GM12878 (cell line): ENCODE results near the gene KLHL26. TPM values are rescaled to one million over a fixed set of nuclear protein-coding genes. Genes with fewer than 3 reads are reported as not detected.

Source experiments
- BRCA1 ChIP-seq: IDR thresholded peaks from 2 replicates; pipeline ENCODE4 v1.6.1; 2011; ENCODE audit warnings: low read depth, low read length, improper control_type of control experiment
- E4F1 ChIP-seq: fragments of 450-650 bp; IDR thresholded peaks from 2 replicates; pipeline ENCODE4 v1.6.1; 2018; ENCODE audit warnings: borderline replicate concordance, mild to moderate bottlenecking; ENCODE audit not compliant: partially characterized antibody
- HDAC2 ChIP-seq: fragments of 200-600 bp; sonication (generic); IDR thresholded peaks from 2 replicates; pipeline ENCODE4 v1.6.1; 2017
- HDAC6 ChIP-seq: fragments of 200-600 bp; sonication (generic); IDR thresholded peaks from one replicate; pipeline ENCODE4 v1.8.0; 2017; ENCODE audit warnings: antibody characterized with exemption; ENCODE audit not compliant: unreplicated experiment
- IKZF1 ChIP-seq: fragments of 450-650 bp; conservative IDR thresholded peaks from 2 replicates; pipeline ENCODE4 v1.6.1; 2017; ENCODE audit warnings: antibody characterized with exemption, mild to moderate bottlenecking
- MEF2A ChIP-seq: IDR thresholded peaks from 2 replicates; pipeline ENCODE4 v1.6.1; 2011; ENCODE audit warnings: low read depth, mild to moderate bottlenecking, low read length, moderate library complexity; ENCODE audit not compliant: insufficient read depth
- STAT3 ChIP-seq: IDR thresholded peaks from 2 replicates; pipeline ENCODE4 v1.6.1; 2011; ENCODE audit warnings: low read depth, low read length, improper control_type of control experiment
- YY1 ChIP-seq: IDR thresholded peaks from 2 replicates; pipeline ENCODE4 v1.6.1; 2011; ENCODE audit warnings: low read depth, mild to moderate bottlenecking, low read length
- ZNF24 ChIP-seq: fragments of 450-650 bp; IDR thresholded peaks from 2 replicates; pipeline ENCODE4 v1.6.1; 2017; ENCODE audit warnings: antibody characterized with exemption, mild to moderate bottlenecking
- ZNF622 ChIP-seq: fragments of 450-650 bp; IDR thresholded peaks from 2 replicates; pipeline ENCODE4 v1.6.1; 2017; ENCODE audit warnings: mild to moderate bottlenecking, inconsistent platforms
- ZZZ3 ChIP-seq: IDR thresholded peaks from 2 replicates; pipeline ENCODE4 v1.6.1; 2011; ENCODE audit warnings: low read depth; ENCODE audit not compliant: control insufficient read depth, insufficient read length
- polyA plus RNA-seq, 11 experiments: library from polyadenylated mRNA; depleted of rRNA in 4 of 11; unstranded in 6 of 11; stranded (reverse) in 5 of 11; fragments of >200 nt; fragmentation: Nextera tagmentation in 4 of 11; fragmentation: Illumina TruSeq in 1 of 11; extraction: Ambion mirVana in 4 of 11; extraction: Trizol in 1 of 11; gene quantifications; 1 replicate in 1 of 11; 2 replicates in 10 of 11; pipeline versions ENCODE4 v1.2.1 to v1.2.3, GENCODE V29; 2011 to 2016; ENCODE audit warnings: inconsistent platforms in 2 of 11, missing spikeins in 2 of 11, low read depth in 1 of 11
- total RNA-seq, 4 experiments: library from RNA; depleted of rRNA in 3 of 4; stranded (reverse); fragments of >200 nt in 3 of 4; fragmentation: Illumina TruSeq in 1 of 4; extraction: Trizol in 1 of 4; gene quantifications; 2 replicates each; pipeline versions ENCODE4 v1.2.1 to v1.2.3, GENCODE V29; 2013 to 2021
- TF ChIP-seq, protein P1 (sequence below): fragments of 450-650 bp; IDR thresholded peaks from 2 replicates; pipeline ENCODE4 v1.6.1; 2017; ENCODE audit warnings: mild to moderate bottlenecking, low read depth, inconsistent platforms; ENCODE audit not compliant: poor library complexity, severe bottlenecking
- TF ChIP-seq, protein P2 (sequence below): IDR thresholded peaks from 2 replicates; pipeline ENCODE4 v1.6.1; 2012; ENCODE audit warnings: low read depth, low read length, improper control_type of control experiment

Gene KLHL26
- total and polyA plus RNA-seq, 10 of the 15 experiments (the other 5 are each of a cell fraction or from before 2014, with no cell fraction given) = 0.18 to 14.6 (median 2.9) TPM

- TF ChIP-seq, protein P1, sequence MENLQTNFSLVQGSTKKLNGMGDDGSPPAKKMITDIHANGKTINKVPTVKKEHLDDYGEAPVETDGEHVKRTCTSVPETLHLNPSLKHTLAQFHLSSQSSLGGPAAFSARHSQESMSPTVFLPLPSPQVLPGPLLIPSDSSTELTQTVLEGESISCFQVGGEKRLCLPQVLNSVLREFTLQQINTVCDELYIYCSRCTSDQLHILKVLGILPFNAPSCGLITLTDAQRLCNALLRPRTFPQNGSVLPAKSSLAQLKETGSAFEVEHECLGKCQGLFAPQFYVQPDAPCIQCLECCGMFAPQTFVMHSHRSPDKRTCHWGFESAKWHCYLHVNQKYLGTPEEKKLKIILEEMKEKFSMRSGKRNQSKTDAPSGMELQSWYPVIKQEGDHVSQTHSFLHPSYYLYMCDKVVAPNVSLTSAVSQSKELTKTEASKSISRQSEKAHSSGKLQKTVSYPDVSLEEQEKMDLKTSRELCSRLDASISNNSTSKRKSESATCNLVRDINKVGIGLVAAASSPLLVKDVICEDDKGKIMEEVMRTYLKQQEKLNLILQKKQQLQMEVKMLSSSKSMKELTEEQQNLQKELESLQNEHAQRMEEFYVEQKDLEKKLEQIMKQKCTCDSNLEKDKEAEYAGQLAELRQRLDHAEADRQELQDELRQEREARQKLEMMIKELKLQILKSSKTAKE = no peak
- no peak for TF ChIP-seq HDAC2
- TF ChIP-seq MEF2A = no peak
- no peak for TF ChIP-seq YY1
- TF ChIP-seq E4F1 = no peak
- TF ChIP-seq STAT3 = no peak
- no peak for TF ChIP-seq IKZF1
- no peak for TF ChIP-seq HDAC6
- no peak for TF ChIP-seq ZNF622
- TF ChIP-seq BRCA1 = no peak
- TF ChIP-seq ZNF24 = no peak
- no peak for TF ChIP-seq ZZZ3
- TF ChIP-seq, protein P2, sequence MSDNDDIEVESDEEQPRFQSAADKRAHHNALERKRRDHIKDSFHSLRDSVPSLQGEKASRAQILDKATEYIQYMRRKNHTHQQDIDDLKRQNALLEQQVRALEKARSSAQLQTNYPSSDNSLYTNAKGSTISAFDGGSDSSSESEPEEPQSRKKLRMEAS = no peak
- TF ChIP-seq, all 136 proteins: peak for 0
These were observed 29.0 kb downstream of the KLHL26 start (continued) for GRCh38 chr19:18665771-18666202.
